ENCODE measurements around the gene ENOSF1.

Gene ENOSF1

GRCh38 chr18:673769-674168 lies 38.7 kb downstream of the ENOSF1 start:
- no peak for DNase-seq (ENCODE audit: low spot score)
- no peak overlapping the region for H3K4me3 ChIP-seq
- TF ChIP-seq CTCF (IDR thresholded peaks at IDR 0.05): no peak
- no peak overlapping the region for H3K27ac ChIP-seq

GRCh38 chr18:673317-673716 lies 39.1 kb downstream of the ENOSF1 start:
- no peak for DNase-seq (ENCODE audit: low spot score)
- Histone ChIP-seq H3K27ac (no peak overlapping the region), H3K4me3 (no peak overlapping the region)
- no peak for TF ChIP-seq CTCF (IDR thresholded peaks at IDR 0.05)

- TF ChIP-seq CTCF (IDR thresholded peaks at IDR 0.05): no peak
- Histone ChIP-seq H3K4me3 (no peak overlapping the region), H3K27ac (no peak overlapping the region)
- no peak for DNase-seq (ENCODE audit: low spot score)
These were observed 41.0 kb downstream of the ENOSF1 start for GRCh38 chr18:671405-671804.

GRCh38 chr18:670522-670921 lies 41.9 kb downstream of the ENOSF1 start:
- DNase-seq (ENCODE audit: low spot score): no peak
- no peak for TF ChIP-seq CTCF (IDR thresholded peaks at IDR 0.05)
- Histone ChIP-seq H3K4me3 (no peak overlapping the region), H3K27ac (no peak overlapping the region)

- Histone ChIP-seq H3K4me3 (no peak overlapping the region), H3K27ac (no peak overlapping the region)
- no peak for TF ChIP-seq CTCF (IDR thresholded peaks at IDR 0.05)
- no peak for DNase-seq (ENCODE audit: low spot score)
These were observed 43.4 kb downstream of the ENOSF1 start for GRCh38 chr18:669077-669476.

GRCh38 chr18:668260-668659 lies 44.2 kb downstream of the ENOSF1 start:
- no peak for TF ChIP-seq CTCF (IDR thresholded peaks at IDR 0.05)
- no peak overlapping the region for H3K27ac ChIP-seq
- no peak for DNase-seq (ENCODE audit: low spot score)
- H3K4me3 ChIP-seq: no peak overlapping the region

GRCh38 chr18:666628-667027 lies 45.8 kb downstream of the ENOSF1 start:
- Histone ChIP-seq H3K27ac (no peak overlapping the region), H3K4me3 (no peak overlapping the region)
- no peak for DNase-seq (ENCODE audit: low spot score)
- TF ChIP-seq CTCF (IDR thresholded peaks at IDR 0.05): no peak
